HepG2 (cell line): ENCODE data around the gene KCNQ5. TPM values are rescaled to one million over a fixed set of nuclear protein-coding genes. Genes with fewer than 3 reads are reported as not detected.

Experiments used
- ATAC-seq: fragments of 200-7000 bp; cut with Tn5 transposase; 3 replicates; pipeline ENCODE4 v1.9.1; 2020; ENCODE audit warnings: mild to moderate bottlenecking, moderate library complexity
- BruUV-seq: library from RNA; stranded (reverse); fragments of 400-500 nt; replicated peaks from 2 replicates; lab custom pipeline; 2021; lab: Mats Ljungman, UMichigan
- CTCF ChIA-PET: fragments of 300-600 bp; formaldehyde crosslinking; extraction: SDS; loops from one replicate; lab custom pipeline; 2021; ENCODE audit warnings: low total read pairs, inconsistent platforms, low intra/inter-chr PET ratio; lab: Yijun Ruan, JAX
- POLR2A ChIA-PET: fragments of 350-600 bp; sonication (Branson Sonifier 250); formaldehyde crosslinking; loops from one replicate; lab custom pipeline; 2020; ENCODE audit warnings: antibody characterized with exemption, inconsistent platforms; lab: Yijun Ruan, JAX
- DNase-seq: peaks from one replicate; pipeline ENCODE4 v3.0.0-alpha.2; 2015; ENCODE audit warnings: low spot score
- FAIRE-seq: peaks from 3 replicates; lab custom pipeline; 2011; peaks lifted over from hg19 to GRCh38; lab: Jason Lieb, UNC
- H2AFZ ChIP-seq: one replicate; pipeline ENCODE4 v1.6.1; 2011; ENCODE audit warnings: low read length, inconsistent platforms
- H3K27ac ChIP-seq: fragments of 300-600 bp; 3 replicates; pipeline ENCODE4 v1.8.0; 2011; ENCODE audit warnings: mixed run types, mild to moderate bottlenecking, mixed read lengths, low read length, inconsistent platforms; ENCODE audit not compliant: insufficient read depth; ENCODE audit errors: extremely low read length
- H3K27me3 ChIP-seq, 2 experiments: fragments of 200-600 bp in 1 of 2; 2 replicates in 1 of 2; 3 replicates in 1 of 2; pipeline versions ENCODE4 v1.6.0 to v1.8.0; 2011; ENCODE audit warnings: low read length in 2 of 2, mild to moderate bottlenecking in 2 of 2, moderate library complexity in 2 of 2, inconsistent platforms in 1 of 2; ENCODE audit not compliant: insufficient read depth in 2 of 2, control insufficient read depth in 1 of 2
- H3K36me3 ChIP-seq, 2 experiments: fragments of 200-600 bp in 1 of 2; replicated peaks in 1 of 2; 2 replicates in 1 of 2; 3 replicates in 1 of 2; pipeline versions ENCODE4 v1.5.1 to v1.8.0; 2011; ENCODE audit warnings: low read length in 2 of 2, inconsistent platforms in 1 of 2; ENCODE audit not compliant: insufficient read depth in 2 of 2, control insufficient read depth in 1 of 2
- H3K4me1 ChIP-seq: 2 replicates; pipeline ENCODE4 v1.5.1; 2012; ENCODE audit warnings: low read length, inconsistent platforms; ENCODE audit not compliant: insufficient read depth
- H3K4me2 ChIP-seq: 2 replicates; pipeline ENCODE4 v1.6.0; 2011; ENCODE audit warnings: low read depth, low read length, inconsistent platforms
- H3K4me3 ChIP-seq, 3 experiments: fragments of 200-600 bp in 1 of 3; sonication (generic), shearing (Covaris generic) in 1 of 3; replicated peaks in 1 of 3; 2 replicates each; pipeline ENCODE4 v1.5.1; 2011 to 2016; ENCODE audit warnings: low read length in 3 of 3, inconsistent platforms in 2 of 3, low read depth in 2 of 3, mild to moderate bottlenecking in 2 of 3, control low read depth in 1 of 3, mixed read lengths in 1 of 3; ENCODE audit not compliant: insufficient read depth in 1 of 3
- H3K79me2 ChIP-seq: one replicate; pipeline ENCODE4 v1.6.1; 2011; ENCODE audit warnings: low read length, inconsistent platforms; ENCODE audit not compliant: insufficient read depth
- H3K9ac ChIP-seq: 2 replicates; pipeline ENCODE4 v1.6.0; 2011; ENCODE audit warnings: mild to moderate bottlenecking, low read depth, low read length, inconsistent platforms; ENCODE audit not compliant: insufficient read depth
- H3K9me3 ChIP-seq: 2 replicates; pipeline ENCODE4 v1.5.1; 2012; ENCODE audit warnings: mild to moderate bottlenecking, low read length
- H4K20me1 ChIP-seq: 2 replicates; pipeline ENCODE4 v1.6.0; 2011; ENCODE audit warnings: inconsistent platforms, mild to moderate bottlenecking, low read length, moderate library complexity; ENCODE audit not compliant: insufficient read depth
- ELF4 ChIP-seq: sonication (generic); formaldehyde crosslinking; IDR thresholded peaks from 2 replicates; pipeline ENCODE4 v1.5.0; 2020; ENCODE audit warnings: missing genetic modification reagents, mild to moderate bottlenecking, moderate library complexity, borderline replicate concordance
- EZH2 ChIP-seq: conservative IDR thresholded peaks from 2 replicates; pipeline ENCODE4 v1.6.1; 2012; ENCODE audit warnings: mild to moderate bottlenecking, low read depth, low read length, moderate library complexity
- HMGA1 ChIP-seq: sonication (generic); formaldehyde crosslinking; conservative IDR thresholded peaks from 2 replicates; pipeline ENCODE4 v1.4.0; 2020; ENCODE audit warnings: missing genetic modification reagents
- HNF4G ChIP-seq, 2 experiments: sonication (generic) in 1 of 2; formaldehyde crosslinking in 1 of 2; IDR thresholded peaks; 2 replicates each; pipeline versions ENCODE4 v1.4.0 to v1.6.1; 2011 to 2020; ENCODE audit warnings: borderline replicate concordance in 2 of 2, low read depth in 2 of 2, mild to moderate bottlenecking in 2 of 2, low read length in 1 of 2, missing genetic modification reagents in 1 of 2, moderate library complexity in 1 of 2
- SNAPC2 ChIP-seq: sonication (generic); formaldehyde crosslinking; IDR thresholded peaks from 2 replicates; pipeline ENCODE4 v1.8.1; 2022; ENCODE audit warnings: mild to moderate bottlenecking, missing genetic modification reagents
- TARDBP ChIP-seq: sonication (generic); formaldehyde crosslinking; IDR thresholded peaks from 2 replicates; pipeline ENCODE4 v1.8.0; 2022; ENCODE audit warnings: mild to moderate bottlenecking, missing genetic modification reagents
- ZFP82 ChIP-seq: sonication (generic); formaldehyde crosslinking; IDR thresholded peaks from 2 replicates; pipeline ENCODE4 v1.5.1; 2020; ENCODE audit warnings: mild to moderate bottlenecking, missing genetic modification reagents, borderline replicate concordance
- ZNF24 ChIP-seq: fragments of 450-650 bp; IDR thresholded peaks from 2 replicates; pipeline ENCODE4 v1.6.1; 2017; ENCODE audit warnings: antibody characterized with exemption, mild to moderate bottlenecking
- ZNF256 ChIP-seq: sonication (generic); formaldehyde crosslinking; conservative IDR thresholded peaks from 2 replicates; pipeline ENCODE4 v1.4.0; 2020; ENCODE audit warnings: missing genetic modification reagents
- ZNF296 ChIP-seq: sonication (generic); formaldehyde crosslinking; conservative IDR thresholded peaks from 2 replicates; pipeline ENCODE4 v1.5.0; 2020; ENCODE audit warnings: mild to moderate bottlenecking, missing genetic modification reagents
- ZNF510 ChIP-seq: sonication (generic); formaldehyde crosslinking; IDR thresholded peaks from 2 replicates; pipeline ENCODE4 v1.4.0; 2020; ENCODE audit warnings: low read depth, mild to moderate bottlenecking, missing genetic modification reagents
- ZNF605 ChIP-seq: sonication (generic); formaldehyde crosslinking; IDR thresholded peaks from 2 replicates; pipeline ENCODE4 v1.8.0; 2022; ENCODE audit warnings: mild to moderate bottlenecking, missing genetic modification reagents
- ZNF781 ChIP-seq: sonication (generic); formaldehyde crosslinking; IDR thresholded peaks from 2 replicates; pipeline ENCODE4 v1.5.1; 2020; ENCODE audit warnings: borderline replicate concordance, mild to moderate bottlenecking, missing genetic modification reagents; ENCODE audit errors: not compliant biosample characterization
- WGBS: methylation state at CpG from one replicate; pipeline ENCODE4 v1.1.6; 2017; ENCODE audit warnings: low lambda C conversion rate; 5-methylcytosine and 5-hydroxymethylcytosine counted together
- in situ Hi-C: cut with HindIII; loops from 2 replicates; pipeline ENCODE4 v1.10.0; 2017; ENCODE audit warnings: low pct_unique_long_range_greater_than_20kb; ENCODE audit not compliant: extremely low pct_ligation_motif_present
- intact Hi-C: fragments of 100-400 bp; cut with micrococcal nuclease; formaldehyde crosslinking; loops from one replicate; pipeline ENCODE4 v1.10.0; 2022; ENCODE audit not compliant: unreplicated experiment
- polyA plus RNA-seq, 8 experiments: library from polyadenylated mRNA; depleted of rRNA in 3 of 8; stranded (reverse) in 7 of 8; unstranded in 1 of 8; fragments of >200 nt; fragmentation: Illumina TruSeq in 4 of 8; extraction: Trizol in 4 of 8; gene quantifications; 2 replicates each; pipeline versions ENCODE4 v1.2.1 to v1.2.3, GENCODE V29; 2011 to 2016; ENCODE audit warnings: low read depth in 4 of 8, missing spikeins in 1 of 8, mixed read lengths in 1 of 8; ENCODE audit not compliant: insufficient read depth in 1 of 8
- total RNA-seq, 5 experiments: library from RNA; depleted of rRNA; stranded (reverse); fragments of >200 nt; fragmentation: Illumina TruSeq; extraction: Trizol; gene quantifications; 2 replicates each; pipeline ENCODE4 v1.2.3, GENCODE V29; 2016; ENCODE audit warnings: low read depth in 1 of 5
- TF ChIP-seq, protein P1 (sequence below): sonication (generic); formaldehyde crosslinking; conservative IDR thresholded peaks from 2 replicates; pipeline ENCODE4 v1.4.0; 2020; ENCODE audit warnings: mild to moderate bottlenecking, missing genetic modification reagents, moderate library complexity
- TF ChIP-seq, protein P2 (sequence below): sonication (generic); formaldehyde crosslinking; IDR thresholded peaks from 2 replicates; pipeline ENCODE4 v1.4.0; 2020; ENCODE audit warnings: missing genetic modification reagents
- TF ChIP-seq, protein P3 (sequence below): sonication (generic); formaldehyde crosslinking; IDR thresholded peaks from 2 replicates; pipeline ENCODE4 v1.8.0; 2022; ENCODE audit warnings: missing genetic modification reagents, mild to moderate bottlenecking, borderline replicate concordance
- TF ChIP-seq, protein P4 (sequence below): sonication (generic); formaldehyde crosslinking; IDR thresholded peaks from 2 replicates; pipeline ENCODE4 v1.8.0; 2022; ENCODE audit warnings: missing genetic modification reagents, mild to moderate bottlenecking, moderate library complexity, borderline replicate concordance

KCNQ5 gene
- total and polyA plus RNA-seq, 2 of the 13 experiments (the other 11 are each of a cell fraction or from before 2014, with no cell fraction given): 0.04 TPM; not detected in 1

DNA sequence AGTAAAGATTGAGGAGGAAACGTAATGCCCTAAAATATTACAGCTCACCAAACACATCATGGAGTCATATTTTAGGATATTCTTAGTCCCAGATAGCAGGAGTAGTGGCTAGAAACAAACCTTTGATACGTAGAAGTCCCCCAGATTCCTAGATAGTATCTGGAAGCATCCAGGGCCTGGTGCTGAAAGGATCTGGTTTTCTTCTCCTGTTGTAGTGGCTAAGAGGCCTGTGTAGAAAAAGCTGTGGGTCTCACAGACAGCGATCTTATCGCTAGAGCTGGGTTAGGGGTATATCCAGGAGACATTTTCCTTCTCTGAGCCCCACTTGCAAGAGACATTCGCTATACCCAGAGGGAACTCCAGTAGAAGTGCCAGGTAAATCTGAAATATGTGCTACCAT is 139.9 kb downstream of the KCNQ5 start:
- intact Hi-C loops: no loop called here
- FAIRE-seq (no peak), DNase-seq (no peak), ATAC-seq (no peak)
- H3K4me1 ChIP-seq: no peaks in the 10 kb centered on the region
- H3K4me2 ChIP-seq: no peak overlapping the region
- H3K27me3 ChIP-seq: no peaks in the 10 kb centered on the region
- no peaks in the 10 kb centered on the region for H3K36me3 ChIP-seq
- no peak overlapping the region for H3K4me3 ChIP-seq
- H3K9ac ChIP-seq: no peak overlapping the region
- no TSS peak for BruUV-seq
- CTCF ChIA-PET: no interaction called here
- 1% methylated on average over 5 of the region's 5 CpGs for WGBS
- POLR2A ChIA-PET: no interaction called here
- H3K27ac ChIP-seq: no peak overlapping the region
- no peaks in the 10 kb centered on the region for H3K9me3 ChIP-seq
- in situ Hi-C loops: no loop called here
- H2AFZ ChIP-seq: no peak overlapping the region
- H3K79me2 ChIP-seq: no peaks in the 10 kb centered on the region
- no peaks in the 10 kb centered on the region for H4K20me1 ChIP-seq
- TF ChIP-seq ZNF296 (CRISPR knock-in tag) (no peak), ZNF605 (CRISPR knock-in tag) (no peak), ZFP82 (CRISPR knock-in tag) (no peak), HMGA1 (no peak), ELF4 (CRISPR knock-in tag) (no peak), ZNF510 (no peak), HNF4G (IDR thresholded peaks at IDR 0.05; ENCODE audit: borderline replicate concordance, low read depth, low read length) (no peak), HNF4G (CRISPR knock-in tag; IDR thresholded peaks at IDR 0.05; ENCODE audit: borderline replicate concordance, low read depth) (no peak), ZNF781 (CRISPR knock-in tag) (no peak), EZH2 (no peak), TARDBP (no peak), SNAPC2 (CRISPR knock-in tag) (no peak), ZNF256 (CRISPR knock-in tag) (no peak), ZNF24 (no peak)
- TF ChIP-seq, protein P1, sequence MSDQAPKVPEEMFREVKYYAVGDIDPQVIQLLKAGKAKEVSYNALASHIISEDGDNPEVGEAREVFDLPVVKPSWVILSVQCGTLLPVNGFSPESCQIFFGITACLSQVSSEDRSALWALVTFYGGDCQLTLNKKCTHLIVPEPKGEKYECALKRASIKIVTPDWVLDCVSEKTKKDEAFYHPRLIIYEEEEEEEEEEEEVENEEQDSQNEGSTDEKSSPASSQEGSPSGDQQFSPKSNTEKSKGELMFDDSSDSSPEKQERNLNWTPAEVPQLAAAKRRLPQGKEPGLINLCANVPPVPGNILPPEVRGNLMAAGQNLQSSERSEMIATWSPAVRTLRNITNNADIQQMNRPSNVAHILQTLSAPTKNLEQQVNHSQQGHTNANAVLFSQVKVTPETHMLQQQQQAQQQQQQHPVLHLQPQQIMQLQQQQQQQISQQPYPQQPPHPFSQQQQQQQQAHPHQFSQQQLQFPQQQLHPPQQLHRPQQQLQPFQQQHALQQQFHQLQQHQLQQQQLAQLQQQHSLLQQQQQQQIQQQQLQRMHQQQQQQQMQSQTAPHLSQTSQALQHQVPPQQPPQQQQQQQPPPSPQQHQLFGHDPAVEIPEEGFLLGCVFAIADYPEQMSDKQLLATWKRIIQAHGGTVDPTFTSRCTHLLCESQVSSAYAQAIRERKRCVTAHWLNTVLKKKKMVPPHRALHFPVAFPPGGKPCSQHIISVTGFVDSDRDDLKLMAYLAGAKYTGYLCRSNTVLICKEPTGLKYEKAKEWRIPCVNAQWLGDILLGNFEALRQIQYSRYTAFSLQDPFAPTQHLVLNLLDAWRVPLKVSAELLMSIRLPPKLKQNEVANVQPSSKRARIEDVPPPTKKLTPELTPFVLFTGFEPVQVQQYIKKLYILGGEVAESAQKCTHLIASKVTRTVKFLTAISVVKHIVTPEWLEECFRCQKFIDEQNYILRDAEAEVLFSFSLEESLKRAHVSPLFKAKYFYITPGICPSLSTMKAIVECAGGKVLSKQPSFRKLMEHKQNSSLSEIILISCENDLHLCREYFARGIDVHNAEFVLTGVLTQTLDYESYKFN (CRISPR knock-in tag): no peak
- TF ChIP-seq, protein P2, sequence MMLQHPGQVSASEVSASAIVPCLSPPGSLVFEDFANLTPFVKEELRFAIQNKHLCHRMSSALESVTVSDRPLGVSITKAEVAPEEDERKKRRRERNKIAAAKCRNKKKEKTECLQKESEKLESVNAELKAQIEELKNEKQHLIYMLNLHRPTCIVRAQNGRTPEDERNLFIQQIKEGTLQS (CRISPR knock-in tag): no peak
- TF ChIP-seq, protein P3, sequence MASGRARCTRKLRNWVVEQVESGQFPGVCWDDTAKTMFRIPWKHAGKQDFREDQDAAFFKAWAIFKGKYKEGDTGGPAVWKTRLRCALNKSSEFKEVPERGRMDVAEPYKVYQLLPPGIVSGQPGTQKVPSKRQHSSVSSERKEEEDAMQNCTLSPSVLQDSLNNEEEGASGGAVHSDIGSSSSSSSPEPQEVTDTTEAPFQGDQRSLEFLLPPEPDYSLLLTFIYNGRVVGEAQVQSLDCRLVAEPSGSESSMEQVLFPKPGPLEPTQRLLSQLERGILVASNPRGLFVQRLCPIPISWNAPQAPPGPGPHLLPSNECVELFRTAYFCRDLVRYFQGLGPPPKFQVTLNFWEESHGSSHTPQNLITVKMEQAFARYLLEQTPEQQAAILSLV: no peak
- TF ChIP-seq, protein P4, sequence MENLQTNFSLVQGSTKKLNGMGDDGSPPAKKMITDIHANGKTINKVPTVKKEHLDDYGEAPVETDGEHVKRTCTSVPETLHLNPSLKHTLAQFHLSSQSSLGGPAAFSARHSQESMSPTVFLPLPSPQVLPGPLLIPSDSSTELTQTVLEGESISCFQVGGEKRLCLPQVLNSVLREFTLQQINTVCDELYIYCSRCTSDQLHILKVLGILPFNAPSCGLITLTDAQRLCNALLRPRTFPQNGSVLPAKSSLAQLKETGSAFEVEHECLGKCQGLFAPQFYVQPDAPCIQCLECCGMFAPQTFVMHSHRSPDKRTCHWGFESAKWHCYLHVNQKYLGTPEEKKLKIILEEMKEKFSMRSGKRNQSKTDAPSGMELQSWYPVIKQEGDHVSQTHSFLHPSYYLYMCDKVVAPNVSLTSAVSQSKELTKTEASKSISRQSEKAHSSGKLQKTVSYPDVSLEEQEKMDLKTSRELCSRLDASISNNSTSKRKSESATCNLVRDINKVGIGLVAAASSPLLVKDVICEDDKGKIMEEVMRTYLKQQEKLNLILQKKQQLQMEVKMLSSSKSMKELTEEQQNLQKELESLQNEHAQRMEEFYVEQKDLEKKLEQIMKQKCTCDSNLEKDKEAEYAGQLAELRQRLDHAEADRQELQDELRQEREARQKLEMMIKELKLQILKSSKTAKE (CRISPR knock-in tag): no peak
